Keratinocyte (primary cell): ENCODE results near the gene RHOJ.

ENCODE experiments used
- CTCF ChIP-seq, 3 experiments: IDR thresholded peaks in 1 of 3; conservative IDR thresholded peaks in 1 of 3; optimal IDR thresholded peaks in 1 of 3; 2 replicates in 2 of 3; 3 replicates in 1 of 3; pipeline versions ENCODE3 to v1.5.1; 2011; ENCODE audit warnings: low read length in 3 of 3, mild to moderate bottlenecking in 3 of 3, moderate library complexity in 2 of 3, control low read depth in 1 of 3, inconsistent platforms in 1 of 3; ENCODE audit not compliant: insufficient read depth in 2 of 3; ENCODE audit errors: extremely low read depth in 1 of 3
- EZH2 ChIP-seq: IDR thresholded peaks from one replicate; pipeline ENCODE4 v1.6.1; 2012; ENCODE audit warnings: inconsistent platforms, mild to moderate bottlenecking, low read length, moderate library complexity

- TF ChIP-seq CTCF (optimal IDR thresholded peaks at IDR 0.05 in 1 of 3, IDR thresholded peaks at IDR 0.05 in 1 of 3, conservative IDR thresholded peaks at IDR 0.05 in 1 of 3; ENCODE audit: extremely low read depth in 1 of 3, insufficient read depth in 2 of 3, low read length in 3 of 3) (no peak), EZH2 (no peak)
Observed at GRCh38 chr14:63163306-63163705, 40.9 kb upstream of the RHOJ start.
